ENCODE results near the gene SLC37A3.
"Not testable (repeated sequence)": the region's sequence is repeated elsewhere in the genome, so short reads cannot be mapped to it uniquely, and the experiment has no call there.

The SLC37A3 gene

GRCh38 chr7:140435252-140435895 is 37.0 kb upstream of the SLC37A3 start:
- DNase-seq (ENCODE audit: low read depth), result no peak
- H3K4me3 ChIP-seq (ENCODE audit: control insufficient read depth, low read depth, low read length), result no peak overlapping the region
- no peak for TF ChIP-seq CTCF (IDR thresholded peaks at IDR 0.05; ENCODE audit: control insufficient read depth, insufficient read depth, low read depth, low read length, missing control alignments)

DNA sequence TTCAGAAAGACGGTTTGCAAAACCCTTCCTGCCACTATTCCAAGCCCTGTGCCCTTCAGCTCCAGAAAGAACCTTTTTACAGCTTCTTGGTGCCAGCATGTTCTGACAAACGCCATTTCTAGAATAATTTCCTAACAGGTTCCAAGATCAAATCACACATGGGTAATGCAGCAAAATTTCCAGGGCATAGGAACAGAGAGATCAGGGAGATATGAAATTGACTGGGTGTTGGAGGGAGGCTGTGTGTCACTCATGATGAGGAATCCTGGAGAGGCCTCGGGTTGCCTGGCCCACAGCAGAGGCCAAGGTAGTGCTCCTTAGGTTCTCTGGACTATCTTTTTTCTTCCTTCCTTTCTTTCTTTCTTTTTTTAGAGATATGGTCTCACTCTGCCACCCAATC is 35.1 kb upstream of the SLC37A3 start:
- no peak for TF ChIP-seq CTCF (IDR thresholded peaks at IDR 0.05; ENCODE audit: control insufficient read depth, insufficient read depth, low read depth, low read length, missing control alignments)
- H3K4me3 ChIP-seq (ENCODE audit: control insufficient read depth, low read depth, low read length), result no peak overlapping the region
- no peak for DNase-seq (ENCODE audit: low read depth)

DNA sequence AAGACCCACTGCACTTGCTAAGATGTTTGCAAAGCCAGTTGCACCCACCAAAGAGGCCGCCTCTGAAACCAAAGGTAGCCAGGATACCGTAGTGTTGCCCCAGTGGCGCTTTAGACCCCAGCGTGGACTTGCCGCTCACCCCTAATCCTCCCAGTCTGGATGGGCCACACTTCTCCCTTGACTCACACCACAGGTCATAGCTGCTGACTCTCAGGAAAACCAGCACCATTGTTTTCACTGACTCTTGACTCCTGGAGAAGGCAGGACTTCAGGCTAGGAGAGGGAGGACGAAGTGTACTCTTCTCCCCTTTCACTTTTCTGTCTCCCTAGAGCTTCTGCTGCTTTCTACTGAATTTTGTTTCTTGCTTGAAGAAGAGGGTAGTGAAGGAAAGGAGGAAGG is 27.8 kb upstream of the SLC37A3 start:
- TF ChIP-seq CTCF (IDR thresholded peaks at IDR 0.05; ENCODE audit: control insufficient read depth, insufficient read depth, low read depth, low read length, missing control alignments), result no peak
- H3K4me3 ChIP-seq (ENCODE audit: control insufficient read depth, low read depth, low read length), result no peak overlapping the region
- DNase-seq (ENCODE audit: low read depth), result no peak

GRCh38 chr7:140425718-140426117 is 27.4 kb upstream of the SLC37A3 start:
- DNase-seq (ENCODE audit: low read depth), result no peak
- no peak overlapping the region for H3K4me3 ChIP-seq (ENCODE audit: control insufficient read depth, low read depth, low read length)
- no peak for TF ChIP-seq CTCF (IDR thresholded peaks at IDR 0.05; ENCODE audit: control insufficient read depth, insufficient read depth, low read depth, low read length, missing control alignments)

- H3K4me3 ChIP-seq (ENCODE audit: control insufficient read depth, low read depth, low read length), result no peak overlapping the region
- no peak for DNase-seq (ENCODE audit: low read depth)
- no peak for TF ChIP-seq CTCF (IDR thresholded peaks at IDR 0.05; ENCODE audit: control insufficient read depth, insufficient read depth, low read depth, low read length, missing control alignments)
Measured at GRCh38 chr7:140423501-140423900, 25.2 kb upstream of the SLC37A3 start.

GRCh38 chr7:140421521-140421920 is 23.2 kb upstream of the SLC37A3 start:
- no peak overlapping the region for H3K4me3 ChIP-seq (ENCODE audit: control insufficient read depth, low read depth, low read length)
- TF ChIP-seq CTCF (IDR thresholded peaks at IDR 0.05; ENCODE audit: control insufficient read depth, insufficient read depth, low read depth, low read length, missing control alignments), result no peak

GRCh38 chr7:140418653-140419052 is 20.3 kb upstream of the SLC37A3 start:
- DNase-seq (ENCODE audit: low read depth), result no peak

More at GRCh38 chr7:140421521-140421920, 23.2 kb upstream of the SLC37A3 start:
- no peak for DNase-seq (ENCODE audit: low read depth)

DNA sequence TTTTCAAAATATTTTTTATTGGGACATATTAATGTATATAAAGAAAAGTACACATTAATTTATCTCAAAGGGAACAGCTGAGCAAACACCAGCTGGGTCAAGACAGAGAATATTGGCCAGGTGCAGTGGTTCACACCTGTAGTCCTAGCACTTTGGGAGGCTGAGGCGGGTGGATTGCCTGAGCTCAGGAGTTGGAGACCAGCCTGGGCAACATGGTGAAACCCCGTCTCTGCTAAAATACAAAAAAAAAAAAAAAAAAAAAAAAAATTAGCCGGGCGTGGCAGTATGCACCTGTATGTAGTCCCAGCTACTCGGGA is 19.8 kb upstream of the SLC37A3 start:
- not testable (repeated sequence) for H3K4me3 ChIP-seq (ENCODE audit: control insufficient read depth, low read depth, low read length); DNase-seq (ENCODE audit: low read depth)

More at GRCh38 chr7:140418653-140419052, 20.3 kb upstream of the SLC37A3 start:
- H3K4me3 ChIP-seq (ENCODE audit: control insufficient read depth, low read depth, low read length), result no peak overlapping the region
- no peak for TF ChIP-seq CTCF (IDR thresholded peaks at IDR 0.05; ENCODE audit: control insufficient read depth, insufficient read depth, low read depth, low read length, missing control alignments)
